ENCODE results near the gene ZNF860. TPM values are rescaled to one million over a fixed set of nuclear protein-coding genes. Genes with fewer than 3 reads are reported as not detected.

Gene ZNF860
- total RNA-seq, 1 donor from 2014 or later = 1.2 TPM

DNA sequence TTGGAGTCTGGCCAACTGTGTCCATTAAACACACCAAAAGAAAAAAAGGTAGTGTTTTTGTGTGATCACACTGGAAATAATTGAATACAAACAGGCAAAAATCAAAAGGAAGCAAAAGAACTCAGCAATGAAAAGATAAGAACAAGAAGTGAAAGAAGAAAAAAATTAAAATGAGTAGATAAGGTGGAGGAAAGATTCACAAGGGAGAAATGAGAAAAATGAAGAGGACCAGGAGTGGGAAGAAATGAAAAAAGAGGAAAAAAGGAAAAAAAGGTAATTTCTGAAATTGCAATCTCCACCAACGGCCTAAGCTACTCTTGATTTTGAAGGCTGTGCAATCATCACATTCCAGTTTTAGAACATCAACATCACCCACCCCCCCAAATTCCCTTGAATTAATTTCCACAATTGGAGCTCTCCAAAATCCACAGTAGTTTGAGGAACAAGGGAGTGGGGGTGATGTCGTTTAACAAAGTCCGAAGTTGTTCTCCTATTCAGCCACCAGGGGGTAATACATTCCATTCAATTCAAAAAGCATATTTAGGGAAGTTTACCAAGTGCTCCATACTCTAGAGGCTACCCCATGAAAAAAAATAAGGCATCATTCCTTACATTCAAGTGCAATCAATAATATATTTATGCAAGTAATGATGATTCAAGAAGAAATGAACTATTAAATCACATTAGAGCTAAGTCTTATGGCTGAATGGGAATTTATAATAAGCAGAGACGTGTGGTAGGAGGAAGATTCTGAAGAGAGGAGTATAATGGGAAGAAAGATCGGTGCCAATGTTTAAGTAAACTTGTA is 37.4 kb downstream of the ZNF860 start:
- H3K9me3 Mint-ChIP-seq = peaks cover 3% of the 10 kb centered on the region
- H3K4me3 Mint-ChIP-seq = no peak overlapping the region
- DNase-seq (ENCODE audit: low spot score in 2 of 2, unreplicated experiment in 2 of 2) = no peak
- peak overlapping the region; percentile 79 for H3K27ac Mint-ChIP-seq
- H3K36me3 Mint-ChIP-seq = no peaks in the 10 kb centered on the region
- peaks cover 16% of the 10 kb centered on the region for H3K4me1 Mint-ChIP-seq
- TF ChIP-seq, protein P1, sequence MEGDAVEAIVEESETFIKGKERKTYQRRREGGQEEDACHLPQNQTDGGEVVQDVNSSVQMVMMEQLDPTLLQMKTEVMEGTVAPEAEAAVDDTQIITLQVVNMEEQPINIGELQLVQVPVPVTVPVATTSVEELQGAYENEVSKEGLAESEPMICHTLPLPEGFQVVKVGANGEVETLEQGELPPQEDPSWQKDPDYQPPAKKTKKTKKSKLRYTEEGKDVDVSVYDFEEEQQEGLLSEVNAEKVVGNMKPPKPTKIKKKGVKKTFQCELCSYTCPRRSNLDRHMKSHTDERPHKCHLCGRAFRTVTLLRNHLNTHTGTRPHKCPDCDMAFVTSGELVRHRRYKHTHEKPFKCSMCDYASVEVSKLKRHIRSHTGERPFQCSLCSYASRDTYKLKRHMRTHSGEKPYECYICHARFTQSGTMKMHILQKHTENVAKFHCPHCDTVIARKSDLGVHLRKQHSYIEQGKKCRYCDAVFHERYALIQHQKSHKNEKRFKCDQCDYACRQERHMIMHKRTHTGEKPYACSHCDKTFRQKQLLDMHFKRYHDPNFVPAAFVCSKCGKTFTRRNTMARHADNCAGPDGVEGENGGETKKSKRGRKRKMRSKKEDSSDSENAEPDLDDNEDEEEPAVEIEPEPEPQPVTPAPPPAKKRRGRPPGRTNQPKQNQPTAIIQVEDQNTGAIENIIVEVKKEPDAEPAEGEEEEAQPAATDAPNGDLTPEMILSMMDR (IDR thresholded peaks at IDR 0.05; ENCODE audit: unreplicated experiment) = peak; percentile 81
- H3K27me3 Mint-ChIP-seq (ENCODE audit: low read depth) = no peaks in the 10 kb centered on the region

DNA sequence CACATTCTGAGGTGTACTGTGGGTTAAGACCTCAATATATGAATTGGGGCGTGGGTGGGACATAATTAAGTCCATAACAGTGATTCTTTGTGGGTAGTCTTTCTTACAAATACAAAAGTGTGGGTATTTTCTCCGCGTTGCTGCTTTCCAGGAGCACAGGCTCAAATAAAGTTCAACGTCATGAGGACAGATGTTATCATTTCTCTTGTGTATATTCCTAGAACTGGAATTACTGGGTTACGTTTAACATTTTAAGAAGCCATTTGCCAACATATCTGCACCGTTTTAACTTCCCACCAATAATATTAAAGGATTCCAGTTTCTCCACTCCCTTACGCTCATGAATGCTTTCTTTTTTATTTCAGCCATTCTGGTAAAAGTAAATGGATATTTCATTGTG is 39.6 kb downstream of the ZNF860 start:
- Mint-ChIP-seq H3K4me3 (no peak overlapping the region), H3K27me3 (ENCODE audit: low read depth) (no peaks in the 10 kb centered on the region), H3K9me3 (peaks cover 3% of the 10 kb centered on the region), H3K36me3 (no peaks in the 10 kb centered on the region), H3K4me1 (peaks cover 16% of the 10 kb centered on the region), H3K27ac (no peak overlapping the region)
- no peak for DNase-seq (ENCODE audit: low spot score in 2 of 2, unreplicated experiment in 2 of 2)
- TF ChIP-seq, protein P1 (IDR thresholded peaks at IDR 0.05; ENCODE audit: unreplicated experiment) = no peak

DNA sequence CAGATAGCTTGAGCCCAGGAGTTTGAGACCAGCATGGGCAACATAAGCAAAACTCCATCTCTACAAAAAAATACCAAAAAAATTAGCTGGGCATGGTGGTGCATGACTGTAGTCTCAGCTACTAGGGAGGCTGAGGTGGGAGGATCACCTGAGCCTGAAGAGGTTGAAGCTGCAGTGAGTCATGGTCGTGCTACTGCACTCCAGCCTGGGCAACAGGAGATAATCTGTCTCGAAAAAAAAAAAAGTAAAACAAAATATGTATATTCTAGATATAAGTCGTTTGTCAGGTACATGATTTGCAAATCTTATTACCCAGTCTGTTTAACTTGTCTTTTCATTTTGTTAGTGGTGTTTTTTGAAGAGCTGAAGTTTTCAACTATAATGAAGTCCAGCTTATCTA is 40.2 kb downstream of the ZNF860 start:
- Mint-ChIP-seq H3K27me3 (ENCODE audit: low read depth) (no peaks in the 10 kb centered on the region), H3K36me3 (no peaks in the 10 kb centered on the region), H3K27ac (no peak overlapping the region), H3K9me3 (peaks cover 3% of the 10 kb centered on the region), H3K4me1 (peaks cover 16% of the 10 kb centered on the region), H3K4me3 (no peak overlapping the region)
- DNase-seq (ENCODE audit: low spot score in 2 of 2, unreplicated experiment in 2 of 2) = no peak
- TF ChIP-seq, protein P1 (IDR thresholded peaks at IDR 0.05; ENCODE audit: unreplicated experiment) = no peak

DNA sequence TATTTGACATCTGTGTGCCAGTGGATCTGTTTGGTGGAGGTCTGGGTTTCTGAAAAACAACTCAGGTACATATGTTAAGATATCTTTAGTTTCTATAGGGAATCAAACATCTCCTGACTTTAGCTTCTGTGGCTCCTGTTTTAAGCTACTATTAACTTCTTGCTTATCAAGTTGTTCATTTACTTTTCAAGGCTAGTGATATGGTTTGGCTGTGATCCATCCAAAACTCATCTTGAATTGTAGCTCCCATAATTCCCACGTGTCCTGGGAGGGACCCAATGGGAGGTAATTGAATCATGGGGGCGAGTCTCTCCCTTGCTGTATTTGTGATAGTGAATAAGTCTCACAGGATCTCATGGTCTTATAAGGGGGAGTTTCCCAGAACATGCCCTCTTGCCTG is 41.4 kb downstream of the ZNF860 start:
- no peak for DNase-seq (ENCODE audit: low spot score in 2 of 2, unreplicated experiment in 2 of 2)
- Mint-ChIP-seq H3K4me3 (no peak overlapping the region), H3K36me3 (no peaks in the 10 kb centered on the region), H3K9me3 (peaks cover 3% of the 10 kb centered on the region), H3K27ac (no peak overlapping the region), H3K4me1 (peaks cover 11% of the 10 kb centered on the region), H3K27me3 (ENCODE audit: low read depth) (no peaks in the 10 kb centered on the region)
- TF ChIP-seq, protein P1 (IDR thresholded peaks at IDR 0.05; ENCODE audit: unreplicated experiment) = no peak

DNA sequence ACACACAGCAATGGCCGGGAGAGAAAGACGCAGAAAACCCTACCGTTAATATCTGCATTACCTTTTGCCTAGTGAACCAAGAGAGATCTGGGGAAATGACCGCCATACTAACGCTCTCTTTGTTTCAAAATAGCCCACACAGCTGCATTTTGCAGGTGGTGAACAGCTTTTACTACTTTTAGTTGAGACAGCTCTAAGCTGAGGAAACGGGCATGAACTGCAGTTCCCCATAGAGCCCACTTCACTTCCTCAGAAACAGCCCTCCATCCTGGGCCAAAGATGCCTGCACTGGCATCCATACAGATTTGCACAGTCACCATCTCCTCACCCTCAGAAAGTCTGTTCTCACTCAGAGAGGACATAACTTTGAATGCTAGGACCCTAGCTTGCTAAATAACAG is 45.0 kb downstream of the ZNF860 start:
- H3K4me1 Mint-ChIP-seq = peaks cover 7% of the 10 kb centered on the region
- TF ChIP-seq, protein P1 (IDR thresholded peaks at IDR 0.05; ENCODE audit: unreplicated experiment) = no peak
- H3K27ac Mint-ChIP-seq = no peak overlapping the region
- H3K4me3 Mint-ChIP-seq = no peak overlapping the region
- no peaks in the 10 kb centered on the region for H3K36me3 Mint-ChIP-seq
- no peaks in the 10 kb centered on the region for H3K9me3 Mint-ChIP-seq
- no peak for DNase-seq (ENCODE audit: low spot score in 2 of 2, unreplicated experiment in 2 of 2)
- no peaks in the 10 kb centered on the region for H3K27me3 Mint-ChIP-seq (ENCODE audit: low read depth)
